Measurements from ENCODE around the gene SDHA.
"Not testable (repeated sequence)": the region's sequence is repeated elsewhere in the genome, so short reads cannot be mapped to it uniquely, and the experiment has no call there.

Gene SDHA

DNA sequence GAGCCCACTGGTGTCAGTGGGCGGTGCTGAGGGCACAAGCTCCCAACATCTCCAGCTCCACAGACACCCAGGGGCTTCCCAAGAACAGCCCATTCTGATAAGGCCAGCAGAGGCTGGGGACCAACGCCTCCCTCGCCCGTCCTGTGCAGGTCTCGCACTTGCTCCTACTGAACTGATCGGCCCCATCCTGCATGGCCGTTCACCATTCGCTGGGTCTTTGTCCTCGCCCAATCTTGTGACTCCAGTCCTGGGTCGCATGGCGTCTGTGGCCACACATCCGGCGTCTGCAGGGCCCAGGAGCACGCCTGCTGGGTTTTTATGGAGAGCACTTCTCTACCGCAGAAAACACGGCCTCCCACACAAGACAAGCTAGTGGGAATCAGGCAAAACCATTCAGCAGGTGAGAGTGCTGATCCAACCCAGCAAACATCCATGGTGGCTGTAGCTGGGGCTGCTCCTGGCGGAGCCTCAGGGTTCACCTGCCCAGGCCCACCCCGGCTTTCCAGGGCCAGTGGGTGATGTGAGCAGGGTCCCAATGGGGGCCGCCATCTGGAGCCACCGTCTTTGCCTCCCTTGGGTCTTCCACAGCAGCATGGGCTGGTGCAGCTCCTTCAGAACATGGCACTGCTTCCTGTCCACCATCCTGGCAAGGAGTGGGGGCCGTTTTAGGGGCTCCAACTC lies 19.5 kb upstream of the SDHA start:
- no peak for DNase-seq (ENCODE audit: low read depth)

DNA sequence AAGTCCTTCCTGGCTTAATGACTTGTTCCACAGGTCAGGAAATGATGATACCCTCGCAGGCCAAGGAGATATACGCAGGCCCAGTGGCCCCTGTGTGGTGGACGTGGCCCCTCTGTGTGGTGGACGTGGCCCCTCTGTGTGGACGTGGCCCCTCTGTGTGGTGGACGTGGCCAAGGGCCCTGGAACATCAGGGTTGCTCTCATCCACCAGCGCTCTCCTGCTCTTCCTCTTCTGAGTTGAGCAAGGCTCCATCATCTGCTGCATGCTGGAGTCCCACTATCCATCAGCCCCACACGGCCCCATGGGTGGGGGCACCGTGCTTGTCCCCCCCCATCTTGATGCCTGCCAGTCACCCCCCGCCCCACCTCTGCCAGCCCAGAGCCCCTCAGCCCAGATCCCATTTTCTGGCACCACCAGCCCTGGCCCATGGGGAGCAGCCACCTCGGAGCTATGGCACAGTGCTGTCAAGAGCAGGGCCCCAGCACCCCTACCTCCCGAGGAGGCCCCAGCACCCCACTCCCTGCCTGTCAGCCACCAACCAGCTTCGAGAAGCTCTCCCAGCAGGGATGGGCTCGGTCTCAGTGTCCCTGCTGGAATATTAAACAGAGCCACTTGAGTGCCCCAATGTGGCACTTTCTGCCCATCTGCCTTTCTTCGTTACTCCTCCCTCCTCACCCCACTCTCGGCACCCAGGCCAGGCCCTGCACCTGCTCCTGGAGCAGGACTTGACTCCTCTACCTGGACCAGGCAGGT lies 18.7 kb upstream of the SDHA start:
- no peak for DNase-seq (ENCODE audit: low read depth)

DNA sequence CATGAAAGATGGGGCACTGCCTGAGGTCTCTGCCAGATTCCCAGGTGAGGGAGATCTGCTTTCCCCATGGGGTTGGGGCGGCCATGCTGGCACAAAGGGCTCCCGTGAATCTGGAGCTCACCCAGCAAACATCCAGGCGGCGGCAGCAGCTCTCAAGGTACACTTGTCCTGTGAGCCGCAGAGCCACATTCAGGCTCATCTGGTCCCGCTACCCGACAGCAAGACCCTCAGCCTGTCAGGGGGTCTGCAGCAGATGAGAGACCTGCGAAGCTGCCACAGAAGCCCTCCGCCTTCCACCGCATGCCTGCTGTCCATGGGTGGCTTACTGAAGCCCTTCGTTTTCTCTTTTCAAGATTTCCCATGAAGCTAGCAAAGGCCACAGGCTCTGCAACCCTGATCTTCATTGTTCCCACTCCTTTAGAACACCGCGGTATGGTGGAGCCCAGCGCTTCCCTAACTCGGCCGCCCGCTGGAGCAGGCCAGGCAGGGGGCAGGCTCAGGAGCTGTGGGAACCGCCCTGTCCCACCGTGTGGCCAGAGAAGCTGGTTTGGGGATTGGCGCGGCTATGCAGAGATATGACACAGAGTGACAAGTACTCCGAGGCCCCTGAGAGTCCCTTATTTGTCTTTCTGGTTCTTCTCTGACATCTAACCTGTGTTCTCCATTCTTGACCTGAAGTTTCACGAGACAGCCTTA lies 18.0 kb upstream of the SDHA start:
- DNase-seq (ENCODE audit: low read depth): no peak

DNA sequence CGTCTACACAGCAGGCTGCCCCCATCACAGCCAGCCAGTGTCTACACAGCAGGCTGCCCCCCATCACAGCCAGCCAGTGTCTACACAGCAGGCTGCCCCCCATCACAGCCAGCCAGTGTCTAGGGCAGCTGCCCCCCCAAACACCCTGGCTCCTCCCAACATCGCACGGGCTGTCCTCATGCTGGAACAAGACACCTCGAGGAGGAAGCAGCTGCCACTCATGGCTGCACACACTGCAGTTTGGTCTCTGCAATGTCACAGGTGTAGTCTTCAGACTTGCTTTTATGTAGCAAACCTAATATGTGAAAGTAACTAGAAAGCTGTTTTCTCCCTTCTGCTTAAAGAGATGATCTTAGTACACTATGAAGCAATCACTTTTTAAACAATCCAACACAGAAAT lies 17.1 kb upstream of the SDHA start:
- no peak for DNase-seq (ENCODE audit: low read depth)

DNA sequence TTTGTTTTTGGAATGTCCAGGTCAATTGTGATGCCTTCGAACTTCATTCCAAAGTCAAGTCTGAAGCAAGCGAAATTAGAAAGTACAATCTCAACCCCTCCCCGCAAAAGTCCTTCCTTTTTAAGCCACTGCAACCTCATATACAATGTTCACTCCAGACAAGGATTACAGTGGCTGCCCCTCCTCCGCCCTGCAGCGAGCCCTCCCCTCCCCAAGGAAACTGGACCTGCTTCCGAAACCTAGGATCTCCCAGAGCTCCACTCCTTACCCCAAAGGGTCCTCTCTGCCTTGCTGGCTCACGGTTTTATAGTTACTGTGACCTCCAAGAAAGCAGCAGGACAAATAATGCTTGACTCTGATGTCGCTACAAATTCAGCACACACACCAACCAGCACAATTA lies 16.4 kb upstream of the SDHA start:
- no peak for DNase-seq (ENCODE audit: low read depth)

DNA sequence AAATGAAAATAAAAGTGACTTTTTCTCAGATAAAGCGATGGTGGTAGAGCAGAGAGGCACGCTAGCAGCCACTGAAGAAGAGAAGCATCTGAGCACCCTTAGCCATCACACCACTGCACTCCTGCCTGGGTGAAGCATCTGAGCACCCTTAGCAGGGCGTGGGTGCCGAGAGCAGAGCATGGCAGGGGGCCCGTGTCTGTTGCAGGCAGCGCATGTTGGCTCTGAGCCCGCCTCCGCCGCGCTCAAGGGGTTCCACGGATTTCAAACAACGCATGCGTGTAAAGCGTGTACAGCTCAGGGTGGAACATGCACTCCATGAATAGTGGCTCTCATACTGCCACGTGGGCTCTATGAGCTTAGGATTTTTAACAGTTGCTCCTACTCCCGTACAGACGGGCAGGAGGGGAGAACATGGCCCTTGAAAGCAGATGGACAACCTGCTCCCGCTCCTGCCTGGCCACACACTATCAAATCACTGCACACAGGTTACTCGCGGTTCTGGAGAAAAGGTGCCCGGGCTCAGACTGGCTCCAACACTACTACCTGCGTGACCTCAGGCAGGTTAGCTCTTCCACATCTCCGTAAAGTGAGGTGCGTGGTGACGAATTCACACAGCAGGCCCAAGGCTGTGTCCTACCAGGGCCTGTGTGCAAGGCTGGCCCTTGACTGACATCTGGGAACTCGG lies 14.7 kb upstream of the SDHA start:
- no peak for DNase-seq (ENCODE audit: low read depth)

DNA sequence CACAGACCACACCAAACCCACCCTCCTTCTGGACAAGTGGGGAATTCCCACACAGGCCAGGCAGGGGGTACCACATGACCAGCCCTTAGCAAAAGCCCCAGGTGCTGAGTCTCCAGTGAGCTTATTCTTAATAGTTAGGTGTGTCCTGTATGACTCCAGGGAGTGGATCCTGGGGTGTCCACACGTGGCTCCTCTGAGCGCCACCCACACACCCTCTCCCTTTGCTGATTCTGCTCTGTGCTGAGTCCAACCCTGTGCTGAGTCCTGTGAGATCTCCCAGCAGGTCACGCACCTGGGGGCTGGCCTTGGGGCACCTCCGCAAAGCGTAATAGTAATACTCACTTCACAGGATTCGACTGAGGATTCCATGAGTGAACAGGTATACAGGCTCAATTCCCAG lies 14.1 kb upstream of the SDHA start:
- no peak for DNase-seq (ENCODE audit: low read depth)

DNA sequence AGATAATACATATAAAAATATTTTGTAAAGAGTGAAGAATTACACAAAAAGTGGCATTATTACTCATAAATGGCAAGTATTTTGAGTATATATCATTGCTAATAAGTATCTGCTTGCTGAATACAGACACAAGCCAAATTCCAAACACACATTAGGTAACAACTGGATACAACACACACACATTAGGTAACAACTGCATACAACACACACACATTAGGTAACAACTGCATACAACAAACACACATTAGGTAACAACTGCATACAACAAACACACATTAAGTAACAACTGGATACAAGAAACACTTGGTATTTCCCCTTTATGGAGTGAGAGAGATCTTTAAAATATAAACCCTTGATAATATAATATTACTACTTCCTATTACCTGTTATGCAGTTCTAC lies 13.7 kb upstream of the SDHA start:
- DNase-seq (ENCODE audit: low read depth): no peak

DNA sequence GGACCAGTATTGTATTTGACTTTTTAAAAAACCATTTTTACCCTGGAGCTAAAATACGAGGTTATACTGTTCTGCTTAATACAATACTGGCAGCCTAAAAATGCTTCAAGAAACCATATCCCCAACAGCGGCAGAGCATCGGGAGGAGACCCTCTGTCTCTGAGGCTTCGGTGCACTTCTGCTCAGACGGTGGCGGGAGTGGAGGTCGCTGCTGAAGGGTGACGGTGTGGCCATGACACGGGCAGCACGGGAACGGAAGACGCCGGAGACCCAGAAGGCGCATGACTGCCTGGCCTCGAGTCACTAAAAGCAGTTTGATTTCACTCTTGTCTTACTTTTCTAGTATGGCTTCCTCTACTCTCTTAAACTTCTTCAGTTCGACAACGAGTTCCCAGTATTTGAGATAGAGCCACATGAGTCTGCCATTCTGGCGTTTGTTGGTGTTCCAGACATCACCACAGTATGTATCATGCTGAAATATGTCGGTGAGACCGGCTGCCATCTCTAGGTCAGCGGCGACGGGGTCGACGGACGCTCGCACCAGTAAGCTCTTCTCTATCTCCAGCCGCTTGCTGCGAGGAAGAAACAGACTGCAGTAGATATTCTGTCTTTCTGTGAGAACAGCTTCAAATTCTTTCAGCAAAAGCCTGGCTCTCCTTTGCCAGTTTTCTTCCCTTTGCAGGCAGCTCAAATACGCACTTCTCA lies 13.0 kb upstream of the SDHA start:
- no peak for DNase-seq (ENCODE audit: low read depth)

DNA sequence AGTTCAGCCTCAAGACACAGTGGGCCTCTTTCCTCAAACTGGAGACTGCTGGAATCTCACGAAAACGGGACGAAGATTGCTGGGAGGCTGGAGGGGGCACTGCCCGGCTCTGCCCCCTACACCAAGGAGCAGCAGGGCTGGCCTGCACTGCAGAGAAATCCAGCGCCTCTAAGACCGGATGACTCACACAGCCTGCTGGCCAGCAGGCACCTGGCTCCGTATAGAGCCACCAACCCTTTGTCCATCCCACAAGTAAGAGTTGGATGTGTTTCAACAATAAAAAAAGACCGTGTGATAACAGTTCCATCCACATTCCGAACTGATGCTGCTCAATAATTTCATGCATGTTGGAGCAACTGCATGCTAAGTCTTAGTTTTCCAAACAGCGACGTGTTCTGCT lies 11.7 kb upstream of the SDHA start:
- no peak for DNase-seq (ENCODE audit: low read depth)

DNA sequence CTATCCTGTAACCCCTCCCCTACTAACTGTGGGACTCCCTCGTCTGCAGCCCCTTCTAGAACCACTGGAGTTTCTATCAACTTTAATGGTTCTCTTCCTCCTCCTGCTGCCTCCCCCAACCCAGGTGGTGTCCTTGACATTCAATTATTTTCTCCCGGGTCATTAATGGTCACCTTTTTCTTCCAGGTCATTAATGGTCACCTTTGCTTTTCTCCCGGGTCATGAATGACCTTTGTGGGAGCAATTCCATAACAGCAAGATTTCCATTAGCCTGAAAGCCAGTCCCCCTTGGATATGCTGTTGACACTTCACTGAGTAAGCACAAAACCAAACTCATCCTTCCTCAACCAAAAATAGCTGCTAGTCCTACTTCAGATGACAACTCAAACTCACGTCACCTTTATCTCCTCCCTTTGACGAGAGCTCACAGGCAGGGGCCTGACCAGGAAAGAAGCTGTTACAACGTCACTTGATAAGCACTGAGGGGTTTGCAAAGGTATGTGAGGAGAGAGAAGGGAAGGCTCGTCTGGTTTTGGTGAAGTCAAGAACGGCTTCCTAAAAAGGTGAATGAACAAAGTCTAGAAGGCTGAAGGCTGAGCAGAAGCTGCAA lies 11.1 kb upstream of the SDHA start:
- no peak for DNase-seq (ENCODE audit: low read depth)

DNA sequence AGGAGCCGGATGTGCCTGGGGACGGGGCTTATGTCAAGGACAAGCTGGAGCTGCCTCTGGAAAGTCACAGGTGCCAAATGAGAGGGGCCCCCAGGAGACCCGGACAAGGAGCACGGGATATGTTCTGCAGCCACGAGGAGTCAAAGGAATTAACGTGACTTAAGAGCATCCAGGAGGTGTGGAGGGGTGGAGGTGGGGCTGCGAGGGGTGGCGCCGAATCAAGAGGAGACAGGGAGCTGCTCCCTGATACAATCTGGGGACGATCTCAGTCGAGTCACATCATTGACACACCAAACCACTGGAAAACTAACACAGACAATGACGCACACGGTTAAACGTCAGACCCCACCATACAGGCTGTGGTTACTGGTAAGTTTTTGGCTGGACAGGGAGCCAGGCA lies 10.5 kb upstream of the SDHA start:
- DNase-seq (ENCODE audit: low read depth): no peak

DNA sequence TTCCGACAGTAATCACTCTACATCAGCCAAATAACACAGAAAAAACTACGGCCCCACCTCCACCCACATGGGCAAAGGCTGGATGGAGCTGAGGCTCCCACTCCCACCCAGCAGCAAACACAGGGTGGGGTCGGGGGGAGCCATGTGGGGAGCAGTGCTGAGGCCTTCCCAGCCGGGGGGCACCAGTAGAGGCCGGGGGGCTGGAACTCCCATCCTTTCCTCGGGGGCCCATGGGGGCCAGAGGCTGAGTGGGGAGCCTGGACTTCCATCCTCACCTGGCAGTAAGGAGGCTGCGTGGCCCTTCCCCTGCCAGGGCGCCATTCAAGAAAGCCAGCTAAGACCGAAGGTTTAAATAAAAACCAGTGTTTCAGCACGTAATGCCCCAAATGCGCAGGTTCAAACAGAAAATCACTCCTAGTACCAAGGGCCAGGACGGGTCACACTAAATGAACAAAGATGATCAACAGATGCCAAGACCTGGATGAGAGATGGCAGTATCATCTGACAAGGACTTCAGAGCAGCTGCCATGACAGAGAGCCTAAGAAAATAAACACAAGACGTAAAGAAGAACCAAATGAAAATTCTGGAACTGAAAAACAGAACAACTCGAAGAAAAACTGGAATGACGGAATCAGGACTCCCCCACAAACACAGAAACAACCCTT lies 9.5 kb upstream of the SDHA start:
- DNase-seq (ENCODE audit: low read depth): no peak

DNA sequence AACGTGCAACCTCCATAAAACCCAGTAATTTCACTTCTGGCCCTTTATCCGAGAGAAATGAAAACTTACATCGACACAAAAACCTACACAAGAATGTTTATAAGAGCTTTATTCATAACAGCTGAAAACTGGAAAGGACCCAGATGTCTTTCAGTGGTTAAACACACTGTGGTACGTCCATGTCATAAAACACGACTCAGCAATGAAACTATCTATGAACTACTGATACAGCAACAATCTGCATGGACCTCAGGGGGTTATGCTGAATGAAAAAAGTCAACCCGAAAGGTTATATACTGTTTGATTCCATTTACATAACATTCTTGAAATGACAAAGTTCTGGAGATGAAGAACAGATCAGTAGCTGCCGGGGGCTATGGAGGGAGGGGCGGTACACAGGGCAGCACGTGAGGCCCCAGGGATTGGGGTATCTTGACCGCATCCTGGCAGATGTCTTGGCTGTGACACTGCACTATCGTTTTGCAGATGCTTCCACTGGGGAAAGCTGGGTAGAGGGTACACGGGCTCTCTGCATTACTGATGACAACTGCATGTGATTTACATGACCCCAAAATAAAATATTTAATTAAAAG lies 4.2 kb upstream of the SDHA start:
- no peak for DNase-seq (ENCODE audit: low read depth)

DNA sequence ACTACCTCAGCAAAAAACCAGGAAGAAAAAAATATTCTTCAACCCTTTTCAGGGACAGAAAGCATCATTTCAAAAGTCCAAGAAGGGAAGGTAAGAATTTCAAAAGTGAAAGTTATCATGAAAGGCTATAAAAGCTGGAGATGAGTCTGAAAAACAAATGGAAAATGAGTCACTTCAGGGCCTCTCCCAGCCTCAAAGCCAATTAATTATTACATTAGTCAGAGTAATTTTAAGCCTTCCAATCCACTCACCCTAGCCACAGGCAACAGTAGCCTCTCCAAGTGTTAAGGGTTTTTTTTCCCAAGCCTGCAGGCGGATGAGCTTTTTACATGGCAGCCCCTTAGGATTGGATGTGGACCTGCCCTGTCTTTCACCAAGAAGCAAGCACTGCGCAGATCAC lies 2.9 kb upstream of the SDHA start:
- not testable (repeated sequence) for DNase-seq (ENCODE audit: low read depth)

DNA sequence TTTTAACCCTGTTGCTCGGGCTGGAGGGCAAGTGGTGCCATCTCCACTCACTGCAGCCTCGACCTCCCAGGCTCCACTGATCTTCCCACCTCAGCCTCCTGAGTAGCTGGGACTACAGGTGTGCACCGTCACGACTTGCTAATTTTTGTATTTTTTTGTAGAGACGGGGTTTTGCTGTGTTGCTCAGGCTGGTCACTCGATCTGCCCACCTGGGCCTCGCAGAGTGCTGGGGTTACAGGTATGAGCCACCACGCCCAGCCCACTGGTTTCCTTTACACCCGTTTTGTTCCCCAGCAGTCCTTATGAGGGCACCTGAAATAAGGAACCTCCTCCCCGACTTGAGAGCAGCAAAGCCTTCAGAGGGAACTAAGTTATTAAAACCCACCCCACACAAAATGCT lies 2.0 kb upstream of the SDHA start:
- not testable (repeated sequence) for DNase-seq (ENCODE audit: low read depth)

DNA sequence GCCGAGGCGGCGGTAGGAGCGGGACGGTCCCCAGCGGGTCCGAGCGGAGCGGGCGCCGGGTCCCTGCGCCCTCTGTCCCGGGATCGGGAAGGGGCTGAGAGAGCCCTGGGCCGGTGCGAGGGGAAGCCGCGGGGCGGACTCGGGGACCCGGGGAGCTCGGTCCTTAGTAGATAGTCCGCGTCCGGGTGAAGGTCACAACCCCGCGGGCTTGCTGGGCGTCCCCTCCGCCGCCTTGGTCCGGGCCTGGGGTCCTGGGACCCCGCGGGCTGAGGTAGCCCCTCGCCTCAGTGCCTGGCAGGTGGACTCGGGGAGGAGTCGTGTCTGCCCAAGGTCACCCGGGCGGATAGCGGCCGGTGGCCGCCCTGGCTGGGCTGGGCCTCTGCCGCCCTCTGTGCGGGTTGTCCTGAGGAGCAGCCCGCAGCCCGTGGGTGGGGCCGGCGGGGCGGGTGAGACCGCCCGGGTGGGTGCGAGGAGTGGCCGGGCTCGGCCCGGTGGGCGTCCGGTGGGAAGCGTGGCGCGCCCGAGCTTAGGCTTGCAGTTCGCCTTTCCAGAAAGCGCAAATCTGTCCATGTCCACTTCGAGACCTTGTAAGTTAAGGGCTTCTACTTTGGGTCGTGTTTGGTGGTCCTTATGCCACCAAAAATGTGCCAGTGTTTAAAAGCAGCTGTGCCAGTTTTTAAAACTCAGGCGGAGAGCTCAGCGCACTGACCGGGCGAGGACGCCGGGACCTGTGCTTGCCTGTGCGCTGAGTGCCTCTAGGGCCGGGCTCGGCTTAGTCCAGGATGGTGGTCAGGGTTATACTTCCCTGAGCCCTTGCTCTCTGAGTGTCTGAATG lies 554 bp downstream of the SDHA start:
- DNase-seq (ENCODE audit: low read depth): no peak

DNA sequence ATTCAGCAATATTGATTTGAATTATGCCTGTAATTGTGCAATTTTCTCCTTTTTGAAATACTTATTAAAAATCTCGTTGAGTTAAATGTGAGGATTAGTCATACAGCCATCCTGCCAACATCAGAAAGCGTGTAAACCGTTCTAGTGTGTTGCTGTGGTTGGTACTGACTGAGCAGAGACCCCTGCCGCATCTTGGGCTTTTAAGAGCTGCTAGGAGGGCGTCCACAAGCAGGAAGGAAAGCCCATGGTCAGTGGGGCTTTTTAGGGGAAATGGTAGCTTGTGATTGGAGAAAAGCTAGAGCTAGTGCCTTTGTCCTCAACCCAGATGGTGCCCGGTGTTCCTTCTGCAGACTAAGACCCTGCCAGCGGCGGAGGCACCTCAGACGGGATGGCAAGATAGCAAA lies 1.3 kb downstream of the SDHA start:
- DNase-seq (ENCODE audit: low read depth): no peak

DNA sequence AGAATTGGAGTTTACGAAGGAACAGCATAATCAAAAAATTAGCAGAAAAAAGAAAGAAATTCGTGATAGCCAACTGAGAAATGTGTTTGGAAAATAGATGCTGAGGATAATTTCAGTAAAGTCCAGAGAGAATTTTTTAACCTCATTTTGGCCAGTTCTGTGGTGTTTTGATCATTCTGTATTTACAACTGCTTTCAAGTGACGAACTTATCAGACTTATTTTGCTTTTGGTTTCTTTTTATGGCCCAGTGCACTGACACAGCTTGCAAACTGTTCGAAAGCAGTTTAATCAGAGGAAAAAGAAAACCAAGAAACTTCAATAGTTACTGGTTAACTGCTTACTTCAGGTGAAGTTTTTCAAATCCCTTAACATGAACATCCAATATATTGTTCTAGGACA lies 1.9 kb downstream of the SDHA start:
- no peak for DNase-seq (ENCODE audit: low read depth)

All from stimulated activated CD4-positive, alpha-beta T cell treated with anti-CD3 and anti-CD28 coated beads, Interleukin-2, amount 100 ng/mL, for 4 hours (primary cell).